GM23338 (cell line): ENCODE results near the gene PDF. TPM values are rescaled to one million over a fixed set of nuclear protein-coding genes. Genes with fewer than 3 reads are reported as not detected.

Source experiments
- ATAC-seq: fragments of 200-7000 bp; cut with Tn5 transposase; 3 replicates; pipeline ENCODE4 v1.9.1; 2020
- DNase-seq: peaks from one replicate; pipeline ENCODE4 v3.0.0-alpha.2; 2015; ENCODE audit warnings: low spot score
- H2AFZ ChIP-seq: fragments of 200-600 bp; sonication (generic); 2 replicates; pipeline ENCODE4 v1.8.0; 2016; ENCODE audit warnings: antibody characterized with exemption, mild to moderate bottlenecking, moderate library complexity
- H3F3A ChIP-seq: fragments of 200-600 bp; sonication (generic); replicated peaks from 2 replicates; pipeline ENCODE4 v1.8.0; 2017; ENCODE audit warnings: antibody characterized with exemption, mixed run types, low read depth
- H3K27ac ChIP-seq: fragments of 200-600 bp; sonication (generic); 2 replicates; pipeline ENCODE4 v1.6.1; 2016; ENCODE audit warnings: low read depth
- H3K27me3 ChIP-seq: fragments of 200-600 bp; sonication (generic); 2 replicates; pipeline ENCODE4 v1.8.0; 2016; ENCODE audit warnings: mild to moderate bottlenecking, mixed run types, moderate library complexity; ENCODE audit not compliant: insufficient read depth
- H3K36me3 ChIP-seq: fragments of 200-600 bp; sonication (generic); 2 replicates; pipeline ENCODE4 v1.8.0; 2016; ENCODE audit warnings: mild to moderate bottlenecking; ENCODE audit not compliant: insufficient read depth
- H3K4me1 ChIP-seq: fragments of 200-600 bp; sonication (generic); 2 replicates; pipeline ENCODE4 v1.8.0; 2016; ENCODE audit warnings: mild to moderate bottlenecking, moderate library complexity; ENCODE audit not compliant: insufficient read depth
- H3K4me2 ChIP-seq: fragments of 200-600 bp; sonication (generic); 2 replicates; pipeline ENCODE4 v1.7.1; 2017; ENCODE audit warnings: mixed run types
- H3K4me3 ChIP-seq: fragments of 200-600 bp; sonication (generic); 2 replicates; pipeline ENCODE4 v1.6.1; 2016; ENCODE audit warnings: mixed run types
- H3K79me2 ChIP-seq: fragments of 200-600 bp; sonication (generic); replicated peaks from 2 replicates; pipeline ENCODE4 v1.8.0; 2017; ENCODE audit warnings: mild to moderate bottlenecking; ENCODE audit not compliant: insufficient read depth
- H3K9me2 ChIP-seq: fragments of 200-600 bp; sonication (generic); 2 replicates; pipeline ENCODE4 v1.8.0; 2017; ENCODE audit not compliant: insufficient read depth
- H4K20me1 ChIP-seq: fragments of 200-600 bp; sonication (generic); replicated peaks from 2 replicates; pipeline ENCODE4 v1.8.0; 2017; ENCODE audit warnings: mild to moderate bottlenecking; ENCODE audit not compliant: insufficient read depth
- H3K27ac Mint-ChIP-seq: 2 replicates; pipeline ENCODE4 v1.8.0; 2020; ENCODE audit warnings: inconsistent platforms, mild to moderate bottlenecking, moderate library complexity, mixed read lengths
- H3K27me3 Mint-ChIP-seq: 3 replicates; pipeline ENCODE4 v1.8.0; 2022; ENCODE audit warnings: low read depth, mild to moderate bottlenecking, moderate library complexity, mixed read lengths, inconsistent platforms; ENCODE audit not compliant: insufficient read depth, poor library complexity
- H3K36me3 Mint-ChIP-seq: 3 replicates; pipeline ENCODE4 v1.8.0; 2021; ENCODE audit warnings: low read depth, mild to moderate bottlenecking, inconsistent platforms, moderate library complexity, mixed read lengths
- H3K4me1 Mint-ChIP-seq: 3 replicates; pipeline ENCODE4 v1.8.0; 2020; ENCODE audit warnings: mild to moderate bottlenecking, inconsistent platforms, mixed read lengths
- H3K4me3 Mint-ChIP-seq: 3 replicates; pipeline ENCODE4 v1.8.0; 2021; ENCODE audit warnings: moderate library complexity, mild to moderate bottlenecking, inconsistent platforms, mixed read lengths
- H3K9me3 Mint-ChIP-seq: 3 replicates; pipeline ENCODE4 v1.8.0; 2020; ENCODE audit warnings: moderate library complexity, mild to moderate bottlenecking, inconsistent platforms, mixed read lengths
- CREB1 ChIP-seq: fragments of 250-450 bp; sonication (Bioruptor Pico); IDR thresholded peaks from 2 replicates; pipeline ENCODE4 v1.5.0; 2020; ENCODE audit warnings: low read depth, mild to moderate bottlenecking, moderate library complexity
- CTCF ChIP-seq, 2 experiments: fragments of 200-600 bp in 1 of 2; sonication (generic) in 1 of 2; conservative IDR thresholded peaks; 2 replicates each; pipeline versions ENCODE4 v1.5.1 to v1.6.1; 2016 to 2017; ENCODE audit warnings: antibody characterized with exemption in 2 of 2, low read depth in 2 of 2, mild to moderate bottlenecking in 2 of 2, moderate library complexity in 1 of 2
- ETS1 ChIP-seq: IDR thresholded peaks from 2 replicates; pipeline ENCODE4 v1.6.1; 2016; ENCODE audit warnings: antibody characterized with exemption
- EZH2 ChIP-seq: fragments of 200-600 bp; sonication (generic); IDR thresholded peaks from one replicate; pipeline ENCODE4 v1.8.0; 2017; ENCODE audit warnings: antibody characterized with exemption, mild to moderate bottlenecking, low read depth; ENCODE audit not compliant: unreplicated experiment
- EZH2phosphoT487 ChIP-seq: fragments of 200-600 bp; sonication (generic); IDR thresholded peaks from one replicate; pipeline ENCODE4 v1.8.1; 2018; ENCODE audit warnings: antibody characterized with exemption; ENCODE audit not compliant: unreplicated experiment
- JUNB ChIP-seq: IDR thresholded peaks from one replicate; pipeline ENCODE4 v1.6.1; 2016; ENCODE audit warnings: antibody characterized with exemption; ENCODE audit not compliant: unreplicated experiment
- NANOG ChIP-seq: IDR thresholded peaks from 2 replicates; pipeline ENCODE4 v1.6.1; 2016; ENCODE audit warnings: antibody characterized with exemption, borderline replicate concordance
- POLR2AphosphoS5 ChIP-seq: IDR thresholded peaks from 2 replicates; pipeline ENCODE4 v1.6.1; 2016; ENCODE audit warnings: antibody characterized with exemption, low read depth
- REST ChIP-seq: IDR thresholded peaks from one replicate; pipeline ENCODE4 v1.6.1; 2018; ENCODE audit warnings: antibody characterized with exemption; ENCODE audit not compliant: unreplicated experiment
- STAT1 ChIP-seq: IDR thresholded peaks from one replicate; pipeline ENCODE4 v1.6.1; 2016; ENCODE audit warnings: antibody characterized with exemption; ENCODE audit not compliant: unreplicated experiment
- ZNF114 ChIP-seq: fragments of 250-450 bp; sonication (Bioruptor Pico); IDR thresholded peaks from 2 replicates; pipeline ENCODE4 v1.5.0; 2020; ENCODE audit warnings: mild to moderate bottlenecking, moderate library complexity
- polyA plus RNA-seq: library from polyadenylated mRNA; unstranded; fragments of >200 nt; fragmentation: Nextera tagmentation; extraction: Ambion mirVana; gene quantifications from 2 replicates; pipeline ENCODE4 v1.2.1, GENCODE V29; 2016
- total RNA-seq: library from RNA; depleted of rRNA; stranded (reverse); fragments of >200 nt; shearing (Covaris generic); gene quantifications from 2 replicates; pipeline ENCODE4 v1.2.3, GENCODE V29; 2014

The PDF gene
- total and polyA plus RNA-seq, 2 experiments from 2014 or later, result 18.8 to 43.4 TPM

GRCh38 chr16:69323415-69323814, 7.0 kb downstream of the PDF start:
- peaks cover 23% of the 10 kb centered on the region; the same call in 1 of the 2 replicates for H3F3A ChIP-seq
- H3K27ac ChIP-seq, result peak overlapping the region; percentile 39; the same call in 1 of the 2 replicates
- H3K36me3 ChIP-seq, result peaks cover 15% of the 10 kb centered on the region
- H3K4me2 ChIP-seq, result no peak overlapping the region
- H3K36me3 Mint-ChIP-seq, result peaks cover 89% of the 10 kb centered on the region
- TF ChIP-seq STAT1 (no peak), POLR2AphosphoS5 (no peak; the same call in 1 of the 2 replicates), REST (no peak), CTCF (conservative IDR thresholded peaks at IDR 0.05; ENCODE audit: low read depth in 2 of 2) (no peak), ETS1 (no peak), JUNB (no peak), NANOG (no peak), CREB1 (no peak), EZH2phosphoT487 (no peak)
- no peak overlapping the region for H3K4me3 ChIP-seq
- peaks cover 40% of the 10 kb centered on the region for H3K79me2 ChIP-seq
- no peak overlapping the region for H2AFZ ChIP-seq
- no peaks in the 10 kb centered on the region for H3K27me3 ChIP-seq
- H3K4me1 ChIP-seq, result peaks cover 11% of the 10 kb centered on the region
- no peaks in the 10 kb centered on the region for H3K9me2 ChIP-seq
- H3K9me3 Mint-ChIP-seq, result no peaks in the 10 kb centered on the region
- H3K27me3 Mint-ChIP-seq, result peaks cover 21% of the 10 kb centered on the region
- no peak overlapping the region for H3K4me3 Mint-ChIP-seq
- peaks cover 8% of the 10 kb centered on the region for H3K4me1 Mint-ChIP-seq
- H3K27ac Mint-ChIP-seq, result no peak overlapping the region
- peaks cover 42% of the 10 kb centered on the region for H4K20me1 ChIP-seq
- ATAC-seq (no peak), DNase-seq (no peak)

GRCh38 chr16:69322343-69322742, 8.0 kb downstream of the PDF start:
- Histone ChIP-seq H3K4me1 (peaks cover 5% of the 10 kb centered on the region; the same call in 1 of the 2 replicates), H3K4me2 (no peak overlapping the region), H3K79me2 (peaks cover 30% of the 10 kb centered on the region), H3K27me3 (no peaks in the 10 kb centered on the region), H2AFZ (no peak overlapping the region), H3K27ac (no peak overlapping the region; the same call in 1 of the 2 replicates), H3K9me2 (no peaks in the 10 kb centered on the region), H4K20me1 (peaks cover 35% of the 10 kb centered on the region), H3K36me3 (peaks cover 11% of the 10 kb centered on the region), H3F3A (peaks cover 18% of the 10 kb centered on the region; the same call in 1 of the 2 replicates), H3K4me3 (no peak overlapping the region)
- ATAC-seq (no peak), DNase-seq (no peak)
- TF ChIP-seq EZH2, result no peak
- TF ChIP-seq POLR2AphosphoS5, result 0 out of 2 replicates have a peak, but pooled peaks have one; percentile 15
- no peak for TF ChIP-seq NANOG
- no peak for TF ChIP-seq CTCF (conservative IDR thresholded peaks at IDR 0.05; ENCODE audit: low read depth in 2 of 2)
- no peak for TF ChIP-seq EZH2phosphoT487
- TF ChIP-seq ZNF114 (CRISPR knock-in tag), result no peak
- TF ChIP-seq CREB1, result no peak
- Mint-ChIP-seq H3K27me3 (peaks cover 16% of the 10 kb centered on the region), H3K36me3 (peaks cover 86% of the 10 kb centered on the region), H3K4me1 (peaks cover 5% of the 10 kb centered on the region), H3K4me3 (no peak overlapping the region), H3K9me3 (no peaks in the 10 kb centered on the region), H3K27ac (no peak overlapping the region)
